Endothelial cell of umbilical vein (primary cell): ENCODE data around the gene ATG7. TPM values are rescaled to one million over a fixed set of nuclear protein-coding genes. Genes with fewer than 3 reads are reported as not detected.

Experiments used
- BruUV-seq: library from RNA; stranded (reverse); fragments of 400-500 nt; replicated peaks from 2 replicates; lab custom pipeline; 2021; lab: Mats Ljungman, UMichigan
- CTCF ChIA-PET: fragments of 300-600, 350-600 bp; sonication (Branson Sonifier 250); formaldehyde crosslinking; loops from one replicate; lab custom pipeline; 2021; ENCODE audit warnings: antibody characterized with exemption, inconsistent platforms; lab: Charles Lee
- POLR2A ChIA-PET: fragments of 300-600, 350-600 bp; sonication (Branson Sonifier 250); formaldehyde crosslinking; loops from one replicate; lab custom pipeline; 2021; ENCODE audit warnings: antibody characterized with exemption, inconsistent platforms; lab: Charles Lee
- DNase-seq: peaks from one replicate; pipeline ENCODE4 v3.0.0-alpha.2; 2011; ENCODE audit warnings: low read depth, low spot score
- FAIRE-seq: peaks from 2 replicates; lab custom pipeline; 2011; peaks lifted over from hg19 to GRCh38; lab: Jason Lieb, UNC
- H2AFZ ChIP-seq: 2 replicates; pipeline ENCODE4 v1.6.0; 2012; ENCODE audit warnings: low read depth, low read length, control low read depth, inconsistent platforms
- H3K27ac ChIP-seq: 2 replicates; pipeline ENCODE4 v1.5.1; 2011; ENCODE audit warnings: low read depth, mild to moderate bottlenecking, control low read depth, low read length, moderate library complexity; ENCODE audit not compliant: insufficient read depth
- H3K27me3 ChIP-seq, 2 experiments: 2 replicates each; pipeline versions ENCODE4 v1.6.0 to v1.6.1; 2011; ENCODE audit warnings: low read length in 2 of 2, mixed read lengths in 1 of 2; ENCODE audit not compliant: control insufficient read depth in 2 of 2, insufficient read depth in 2 of 2
- H3K36me3 ChIP-seq, 2 experiments: 2 replicates in 1 of 2; 3 replicates in 1 of 2; pipeline ENCODE4 v1.5.1; 2011; ENCODE audit warnings: low read length in 2 of 2, mild to moderate bottlenecking in 1 of 2, moderate library complexity in 1 of 2; ENCODE audit not compliant: control insufficient read depth in 2 of 2, insufficient read depth in 2 of 2; ENCODE audit errors: extremely low read depth in 1 of 2
- H3K4me1 ChIP-seq: 3 replicates; pipeline ENCODE4 v1.5.1; 2011; ENCODE audit warnings: mild to moderate bottlenecking, low read length; ENCODE audit not compliant: control insufficient read depth, insufficient read depth; ENCODE audit errors: extremely low read depth
- H3K4me2 ChIP-seq: 2 replicates; pipeline ENCODE4 v1.6.1; 2011; ENCODE audit warnings: low read length, control low read depth, mixed read lengths; ENCODE audit not compliant: insufficient read depth
- H3K4me3 ChIP-seq, 3 experiments: fragments of 200-600 bp in 1 of 3; sonication (generic), shearing (Covaris generic) in 1 of 3; replicated peaks in 1 of 3; 2 replicates each; pipeline ENCODE4 v1.5.1; 2011 to 2016; ENCODE audit warnings: control low read depth in 3 of 3, low read length in 3 of 3, mild to moderate bottlenecking in 2 of 3, inconsistent platforms in 1 of 3, low read depth in 1 of 3, moderate library complexity in 1 of 3; ENCODE audit not compliant: insufficient read depth in 1 of 3
- H3K79me2 ChIP-seq: 2 replicates; pipeline ENCODE4 v1.6.0; 2012; ENCODE audit warnings: low read length, inconsistent platforms; ENCODE audit not compliant: control insufficient read depth, insufficient read depth
- H3K9ac ChIP-seq: replicated peaks from 2 replicates; pipeline ENCODE3; 2011; ENCODE audit warnings: low read length, control low read depth; ENCODE audit not compliant: insufficient read depth; ENCODE audit errors: extremely low read depth
- H3K9me1 ChIP-seq: replicated peaks from 3 replicates; pipeline ENCODE4 v1.6.0; 2011; ENCODE audit warnings: mild to moderate bottlenecking, low read length; ENCODE audit not compliant: control insufficient read depth, insufficient read depth; ENCODE audit errors: extremely low read depth
- H3K9me3 ChIP-seq: replicated peaks from 2 replicates; pipeline ENCODE4 v1.5.1; 2012; ENCODE audit warnings: low read length, inconsistent platforms; ENCODE audit not compliant: control insufficient read depth, insufficient read depth
- H4K20me1 ChIP-seq: replicated peaks from 2 replicates; pipeline ENCODE3; 2011; ENCODE audit warnings: mild to moderate bottlenecking, low read length; ENCODE audit not compliant: control insufficient read depth, insufficient read depth; ENCODE audit errors: extremely low read depth
- EZH2 ChIP-seq: IDR thresholded peaks from 2 replicates; pipeline ENCODE4 v1.6.1; 2012; ENCODE audit warnings: borderline replicate concordance, low read depth, mild to moderate bottlenecking, moderate library complexity, low read length, inconsistent platforms; ENCODE audit not compliant: severe bottlenecking
- GATA2 ChIP-seq: IDR thresholded peaks from 2 replicates; pipeline ENCODE4 v1.7.0; 2011; ENCODE audit warnings: low read depth, mild to moderate bottlenecking, moderate library complexity, mixed read lengths, low read length; ENCODE audit not compliant: insufficient read length, insufficient read depth
- JUN ChIP-seq: IDR thresholded peaks from 2 replicates; pipeline ENCODE4 v1.6.1; 2011; ENCODE audit warnings: borderline replicate concordance, low read depth; ENCODE audit not compliant: insufficient read length, insufficient read depth
- POLR2AphosphoS5 ChIP-seq: IDR thresholded peaks from 2 replicates; pipeline ENCODE4 v1.6.1; 2012; ENCODE audit warnings: low read depth, mild to moderate bottlenecking, control low read depth, low read length, moderate library complexity; ENCODE audit not compliant: insufficient read depth
- dilution Hi-C: fragments of 300-500 bp; cut with MboI; formaldehyde crosslinking; loops from one replicate; pipeline ENCODE4 v1.15.0; 2019; ENCODE audit warnings: low sequenced_read_pairs; ENCODE audit not compliant: extremely low pct_ligation_motif_present
- intact Hi-C: fragments of 100-400 bp; cut with micrococcal nuclease; formaldehyde crosslinking; loops from one replicate; pipeline ENCODE4 v1.10.0; 2022
- polyA plus RNA-seq, 4 experiments: library from polyadenylated mRNA; depleted of rRNA in 3 of 4; stranded (reverse) in 3 of 4; unstranded in 1 of 4; fragments of >200 nt; gene quantifications; 2 replicates each; pipeline versions ENCODE4 v1.2.1 to v1.2.3, GENCODE V29; 2011 to 2012; ENCODE audit warnings: missing spikeins in 1 of 4
- total RNA-seq: library from RNA; stranded (reverse); gene quantifications from 2 replicates; pipeline ENCODE4 v1.2.3, GENCODE V29; 2021
- TF ChIP-seq, protein P1 (sequence below): IDR thresholded peaks from 2 replicates; pipeline ENCODE4 v1.6.1; 2011; ENCODE audit not compliant: insufficient read depth, insufficient read length

ATG7 gene
- total and polyA plus RNA-seq, 2 donors (not counting 3 experiments of a cell fraction or from before 2014, with no cell fraction given) = 30.8 to 48.3 TPM

- Histone ChIP-seq H3K36me3 (peaks cover 0 to 3% of the 10 kb centered on the region in 2 experiments), H3K4me3 (no peak overlapping the region), H3K9ac (no peak overlapping the region), H3K9me3 (no peaks in the 10 kb centered on the region), H3K27ac (no peak overlapping the region), H3K4me1 (no peaks in the 10 kb centered on the region), H3K27me3 (no peaks in the 10 kb centered on the region), H4K20me1 (no peaks in the 10 kb centered on the region), H3K79me2 (no peaks in the 10 kb centered on the region), H3K4me2 (no peak overlapping the region), H2AFZ (no peak overlapping the region), H3K9me1 (no peaks in the 10 kb centered on the region)
- ChIA-PET POLR2A (no interaction called here), CTCF (interaction anchor here (0.8 to 2.6 kb wide), 6 partner anchors 10 to 88 kb away, joined by 3 to 10 read pairs (median 4); no protein-coding TSS in a partner anchor)
- TF ChIP-seq GATA2 (no peak), POLR2AphosphoS5 (no peak), EZH2 (no peak), JUN (no peak)
- TF ChIP-seq, protein P1, sequence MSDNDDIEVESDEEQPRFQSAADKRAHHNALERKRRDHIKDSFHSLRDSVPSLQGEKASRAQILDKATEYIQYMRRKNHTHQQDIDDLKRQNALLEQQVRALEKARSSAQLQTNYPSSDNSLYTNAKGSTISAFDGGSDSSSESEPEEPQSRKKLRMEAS = no peak
- dilution Hi-C loops (no loop called here), intact Hi-C loops (no loop called here)
- FAIRE-seq (no peak), DNase-seq (no peak)
- BruUV-seq = no TSS peak
These were observed 150.1 kb downstream of the ATG7 start for GRCh38 chr3:11422291-11422690.

GRCh38 chr3:11423868-11424267, 151.7 kb downstream of the ATG7 start:
- TF ChIP-seq EZH2 (no peak), GATA2 (no peak)
- ChIA-PET CTCF (interaction anchor here (0.7 kb wide), 1 partner anchor 26 kb away, joined by 3 read pairs; no protein-coding TSS in a partner anchor), POLR2A (no interaction called here)
- Histone ChIP-seq H3K4me2 (no peak overlapping the region), H3K4me3 (no peak overlapping the region), H3K27me3 (no peaks in the 10 kb centered on the region), H3K79me2 (no peaks in the 10 kb centered on the region), H3K9ac (no peak overlapping the region), H3K9me3 (no peaks in the 10 kb centered on the region), H3K9me1 (no peaks in the 10 kb centered on the region), H3K36me3 (peaks cover 0 to 3% of the 10 kb centered on the region in 2 experiments), H3K4me1 (no peaks in the 10 kb centered on the region), H3K27ac (no peak overlapping the region), H4K20me1 (no peaks in the 10 kb centered on the region), H2AFZ (no peak overlapping the region)
- FAIRE-seq = no peak
- intact Hi-C loops (no loop called here), dilution Hi-C loops (no loop called here)
- BruUV-seq = no TSS peak
- DNase-seq = no peak
